H1 (cell line): ENCODE data around the gene ATP2B1. TPM values are rescaled to one million over a fixed set of nuclear protein-coding genes. Genes with fewer than 3 reads are reported as not detected.

Experiments used
- ATF3 ChIP-seq: IDR thresholded peaks from 2 replicates; pipeline ENCODE4 v1.6.1; 2011; ENCODE audit warnings: low read depth, mild to moderate bottlenecking, low read length; ENCODE audit not compliant: insufficient read depth
- CHD7 ChIP-seq: fragments of 300-600 bp; sonication (generic); IDR thresholded peaks from 2 replicates; pipeline ENCODE4 v1.7.1; 2012; ENCODE audit warnings: low read length, moderate library complexity, mild to moderate bottlenecking, inconsistent platforms; ENCODE audit not compliant: insufficient replicate concordance
- CTBP2 ChIP-seq: IDR thresholded peaks from 2 replicates; pipeline ENCODE4 v1.7.0; 2011; ENCODE audit warnings: borderline replicate concordance, mild to moderate bottlenecking, moderate library complexity, mixed read lengths, low read length; ENCODE audit not compliant: insufficient read depth, insufficient read length
- EZH2 ChIP-seq: fragments of 200-600 bp; sonication (generic); IDR thresholded peaks from 2 replicates; pipeline ENCODE4 v1.7.1; 2012; ENCODE audit warnings: low read depth, mild to moderate bottlenecking, moderate library complexity, low read length, inconsistent platforms; ENCODE audit not compliant: severe bottlenecking
- KDM4A ChIP-seq: IDR thresholded peaks from one replicate; pipeline ENCODE4 v1.7.1; 2012; ENCODE audit warnings: low read depth, mild to moderate bottlenecking, moderate library complexity, low read length, inconsistent platforms; ENCODE audit not compliant: severe bottlenecking
- RXRA ChIP-seq: IDR thresholded peaks from 2 replicates; pipeline ENCODE4 v1.6.1; 2011; ENCODE audit warnings: low read depth, mild to moderate bottlenecking, low read length, moderate library complexity; ENCODE audit not compliant: insufficient read depth
- SP1 ChIP-seq: IDR thresholded peaks from 2 replicates; pipeline ENCODE4 v1.6.1; 2011; ENCODE audit warnings: low read depth, low read length
- SRF ChIP-seq: IDR thresholded peaks from 2 replicates; pipeline ENCODE4 v1.6.1; 2011; ENCODE audit warnings: mild to moderate bottlenecking, low read depth, low read length, moderate library complexity
- TCF12 ChIP-seq: IDR thresholded peaks from 2 replicates; pipeline ENCODE4 v1.6.1; 2011; ENCODE audit warnings: low read depth, mild to moderate bottlenecking, low read length
- polyA plus RNA-seq, 7 experiments: library from polyadenylated mRNA; depleted of rRNA in 3 of 7; stranded (reverse) in 5 of 7; unstranded in 2 of 7; fragments of >200 nt in 5 of 7; fragments of 200-250 nt in 2 of 7; gene quantifications; 1 replicate in 5 of 7; 2 replicates in 1 of 7; 4 replicates in 1 of 7; pipeline versions ENCODE4 v1.2.1 to v1.2.3, GENCODE V29; 2011 to 2013; ENCODE audit warnings: missing spikeins in 2 of 7, mixed read lengths in 2 of 7
- total RNA-seq: library from RNA; stranded (reverse); fragmentation: NEBNext Ultra II Directional; extraction: Animal tissue kit (Norgen Biotek cat#: 25700); gene quantifications from 2 replicates; pipeline ENCODE4 v1.2.1, GENCODE V29; 2021

ATP2B1 gene
- total and polyA plus RNA-seq, 2 of the 8 experiments (the other 6 are each of a cell fraction or from before 2014, with no cell fraction given), result 4.3 to 32.0 TPM

GRCh38 chr12:89707703-89708564, 704 bp downstream of the ATP2B1 start (continued):
- TF ChIP-seq KDM4A (peak; percentile 60), CHD7 (no peak), SP1 (no peak), RXRA (no peak), CTBP2 (no peak), EZH2 (peak; percentile 27), SRF (no peak), ATF3 (no peak), TCF12 (no peak)
